GM12865 (cell line): ENCODE measurements around the gene ASB8.
A peak's percentile ranks its signal among the peaks of the same experiment; 100 is the strongest.

Experiments used
- DNase-seq: peaks from one replicate; pipeline ENCODE4 v3.0.0; 2010; ENCODE audit warnings: low read depth
- H3K4me3 ChIP-seq: 2 replicates; pipeline ENCODE4 v1.5.1; 2011; ENCODE audit warnings: mild to moderate bottlenecking, low read depth, low read length, control low read depth
- CTCF ChIP-seq: IDR thresholded peaks from 2 replicates; pipeline ENCODE4 v1.5.1; 2011; ENCODE audit warnings: low read length, control low read depth, low read depth, inconsistent platforms; ENCODE audit not compliant: insufficient read depth; ENCODE audit errors: missing control alignments

ASB8 gene, protein sequence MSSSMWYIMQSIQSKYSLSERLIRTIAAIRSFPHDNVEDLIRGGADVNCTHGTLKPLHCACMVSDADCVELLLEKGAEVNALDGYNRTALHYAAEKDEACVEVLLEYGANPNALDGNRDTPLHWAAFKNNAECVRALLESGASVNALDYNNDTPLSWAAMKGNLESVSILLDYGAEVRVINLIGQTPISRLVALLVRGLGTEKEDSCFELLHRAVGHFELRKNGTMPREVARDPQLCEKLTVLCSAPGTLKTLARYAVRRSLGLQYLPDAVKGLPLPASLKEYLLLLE

DNA sequence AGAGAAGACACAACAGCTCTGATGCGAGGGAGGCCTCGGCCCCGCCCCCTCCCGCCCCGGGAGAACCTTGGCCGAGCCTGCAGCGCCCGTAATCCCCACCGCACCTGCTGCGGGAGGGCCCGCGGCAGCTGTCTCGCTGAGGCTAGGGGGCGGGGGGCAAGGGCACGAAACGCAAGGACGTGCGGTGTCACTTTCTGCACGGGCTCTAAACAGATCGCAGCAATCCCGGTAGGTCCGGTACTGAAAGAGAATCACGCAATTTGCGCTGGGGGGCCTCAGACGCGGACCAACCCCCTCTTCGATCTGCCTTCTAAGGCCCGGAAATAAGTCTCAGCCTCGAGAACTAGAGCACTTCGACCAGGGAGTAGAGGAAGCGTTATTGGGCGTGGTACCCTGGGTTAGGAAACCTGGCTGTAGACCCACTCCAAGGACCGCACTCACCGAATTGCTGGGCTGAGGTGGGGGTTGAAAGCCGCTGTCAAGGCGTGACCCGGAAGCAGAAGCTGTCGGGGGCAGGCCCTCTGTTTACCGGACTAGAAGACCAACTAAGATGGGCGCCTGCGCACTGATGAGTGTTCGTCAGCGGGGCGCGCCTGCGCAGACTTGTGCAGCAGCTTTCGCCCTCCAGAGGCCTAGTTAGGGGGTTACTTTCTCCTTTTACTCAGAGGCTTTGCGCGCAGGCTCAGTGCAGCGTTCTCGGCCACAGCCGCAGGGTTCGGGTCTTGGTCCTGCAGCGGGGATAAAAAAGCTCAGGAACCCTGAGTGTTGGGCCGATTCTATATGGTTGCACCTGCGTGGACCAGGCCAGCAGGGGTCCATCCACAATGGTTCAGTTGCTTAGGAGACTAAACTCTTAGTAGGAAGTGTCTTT, at the start of gene ASB8:
Gene ASB8, minus strand, starts transcription at position 498 of the 871 bp plus-strand sequence. CDS start 4,019 bp downstream, outside the sequence.
- peak within 1 kb of the TSS; percentile 66 for H3K4me3 ChIP-seq
- DNase-seq: peak; percentile 99
- peak; percentile 42 for TF ChIP-seq CTCF

DNA sequence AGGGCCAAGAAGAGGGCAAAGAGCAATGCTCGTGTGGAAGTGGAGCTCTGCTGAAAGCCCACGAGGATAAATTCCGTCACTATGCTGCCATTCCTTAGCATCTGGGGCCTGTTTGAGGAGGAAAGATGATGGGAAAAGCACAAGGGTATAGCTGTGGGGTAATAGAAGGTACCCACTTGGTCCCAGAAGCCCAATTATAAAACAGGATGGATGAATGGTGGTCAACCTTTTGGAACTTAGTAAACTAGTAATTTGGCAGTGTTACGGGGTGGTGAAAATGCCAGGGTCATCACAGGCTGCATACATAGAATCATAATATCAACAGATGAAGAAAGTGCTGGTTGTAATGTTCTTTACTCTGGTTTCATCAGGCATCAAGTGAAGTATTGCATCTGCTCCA, 45.9 kb upstream of the ASB8 start, which contains the start of gene OR10AD1:
Gene OR10AD1, minus strand, starts transcription at position 101 of the 400 bp plus-strand sequence. Its CDS starts 0 bp downstream, at position 101.
- no peak within 1 kb of the TSS for H3K4me3 ChIP-seq
- DNase-seq: no peak
- TF ChIP-seq CTCF: no peak

- no peak overlapping the region for H3K4me3 ChIP-seq
- no peak for DNase-seq
- TF ChIP-seq CTCF: no peak
These were observed 45.5 kb upstream of the ASB8 start for GRCh38 chr12:48202766-48203165.

DNA sequence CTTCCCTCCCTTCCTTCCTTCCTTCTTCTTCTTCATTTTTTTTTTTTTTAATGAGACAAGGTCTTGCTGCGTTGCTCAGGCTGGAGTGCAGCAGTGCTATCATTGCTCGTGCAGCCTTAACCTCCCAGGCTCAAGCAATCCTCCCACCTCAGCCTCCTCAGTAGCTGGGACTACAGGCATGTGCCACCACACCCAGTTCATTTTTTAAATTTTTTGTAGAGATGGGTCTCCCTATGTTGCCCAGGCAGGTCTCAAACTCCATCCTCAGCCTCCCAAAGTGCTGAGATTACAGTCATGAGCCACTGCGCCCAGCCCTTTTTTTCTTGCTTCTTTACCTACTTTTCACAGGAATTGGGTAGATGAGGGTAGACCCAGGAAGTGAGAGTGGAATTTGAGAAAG, 44.2 kb upstream of the ASB8 start:
- no peak for TF ChIP-seq CTCF
- no peak for DNase-seq
- H3K4me3 ChIP-seq: no peak overlapping the region

DNA sequence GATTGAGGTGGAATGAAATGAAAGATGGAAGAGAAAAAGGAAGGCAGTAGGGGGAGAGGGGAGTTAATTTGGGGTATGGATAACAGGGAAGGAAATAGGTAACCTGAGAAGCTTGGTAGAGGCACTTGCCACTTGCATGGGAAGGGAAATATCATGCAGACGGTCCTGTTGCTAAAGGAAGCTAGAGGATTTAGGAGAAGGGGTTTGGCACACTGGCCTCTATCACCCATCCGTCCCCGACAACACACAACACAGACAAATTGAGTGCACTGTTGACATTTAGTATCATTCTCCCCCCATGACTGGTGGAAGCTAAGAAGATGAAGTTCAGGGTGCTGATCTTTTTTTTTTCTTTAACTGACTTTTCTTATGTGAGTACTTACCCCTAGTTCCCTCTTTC, 43.8 kb upstream of the ASB8 start:
- no peak for TF ChIP-seq CTCF
- DNase-seq: no peak

GRCh38 chr12:48199774-48200221, 42.5 kb upstream of the ASB8 start:
- H3K4me3 ChIP-seq: no peak overlapping the region
- TF ChIP-seq CTCF: no peak
- DNase-seq: no peak

More for the DNA sequence above, 43.8 kb upstream of the ASB8 start:
- H3K4me3 ChIP-seq: no peak overlapping the region
